HFFc6 (cell line): ENCODE measurements around the gene NAALADL2. TPM values are rescaled to one million over a fixed set of nuclear protein-coding genes. Genes with fewer than 3 reads are reported as not detected.

ENCODE experiments used
- DNase-seq: peaks from one replicate; pipeline ENCODE4 v3.0.0-alpha.2; 2018
- H3K27ac Mint-ChIP-seq: 2 replicates; pipeline ENCODE4 v1.8.0; 2020; ENCODE audit warnings: mild to moderate bottlenecking, mixed read lengths
- H3K27me3 Mint-ChIP-seq: 2 replicates; pipeline ENCODE4 v1.8.0; 2021; ENCODE audit warnings: mild to moderate bottlenecking, moderate library complexity, mixed read lengths; ENCODE audit not compliant: insufficient read depth
- H3K36me3 Mint-ChIP-seq: 2 replicates; pipeline ENCODE4 v1.8.0; 2021; ENCODE audit warnings: low read depth, mixed read lengths
- H3K4me1 Mint-ChIP-seq: 2 replicates; pipeline ENCODE4 v1.8.0; 2020; ENCODE audit warnings: low read depth, mixed read lengths
- H3K4me3 Mint-ChIP-seq: 2 replicates; pipeline ENCODE4 v1.8.0; 2020; ENCODE audit warnings: mild to moderate bottlenecking, moderate library complexity, mixed read lengths
- H3K9me3 Mint-ChIP-seq: 2 replicates; pipeline ENCODE4 v1.8.0; 2020; ENCODE audit warnings: mild to moderate bottlenecking, mixed read lengths
- total RNA-seq, 6 experiments: library from RNA; stranded (reverse); fragmentation: NEBNext Ultra II Directional; extraction: Animal tissue kit (Norgen Biotek cat#: 25700); gene quantifications; 2 replicates in 1 of 6; 3 replicates in 5 of 6; pipeline ENCODE4 v1.2.3, GENCODE V29; 2021
- TF ChIP-seq, protein P1 (sequence below): fragments of 200-600 bp; sonication (generic); IDR thresholded peaks from 2 replicates; pipeline ENCODE4 v1.5.0; 2021; ENCODE audit warnings: antibody characterized with exemption, mild to moderate bottlenecking

Gene NAALADL2
- total RNA-seq, 6 experiments from 2014 or later: 12.0 to 15.2 (median 12.3) TPM

DNA sequence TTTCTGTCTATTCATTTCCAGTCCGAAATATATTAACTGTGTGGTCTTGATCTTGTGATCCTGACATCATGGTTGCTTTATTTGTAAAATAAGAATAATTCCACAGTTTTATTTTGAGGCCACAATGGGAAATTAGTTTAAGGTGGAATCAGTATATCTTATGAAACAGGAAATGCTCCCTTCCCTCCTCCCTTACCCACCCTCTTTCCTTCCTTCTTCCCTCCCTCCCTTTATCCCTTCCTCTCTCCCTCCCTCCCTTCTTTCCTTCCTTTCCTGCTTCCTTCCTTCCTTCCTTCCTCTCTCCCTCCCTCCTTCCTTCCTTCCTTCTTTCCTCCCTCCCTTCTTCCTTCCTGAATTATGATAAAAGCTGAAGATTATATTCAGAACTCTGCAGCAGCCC lies 452.3 kb downstream of the NAALADL2 start:
- peaks cover 11% of the 10 kb centered on the region for H3K4me1 Mint-ChIP-seq
- H3K4me3 Mint-ChIP-seq: no peak overlapping the region
- no peaks in the 10 kb centered on the region; the same call in 1 of the 2 replicates for H3K27me3 Mint-ChIP-seq
- DNase-seq: no peak
- TF ChIP-seq, protein P1, sequence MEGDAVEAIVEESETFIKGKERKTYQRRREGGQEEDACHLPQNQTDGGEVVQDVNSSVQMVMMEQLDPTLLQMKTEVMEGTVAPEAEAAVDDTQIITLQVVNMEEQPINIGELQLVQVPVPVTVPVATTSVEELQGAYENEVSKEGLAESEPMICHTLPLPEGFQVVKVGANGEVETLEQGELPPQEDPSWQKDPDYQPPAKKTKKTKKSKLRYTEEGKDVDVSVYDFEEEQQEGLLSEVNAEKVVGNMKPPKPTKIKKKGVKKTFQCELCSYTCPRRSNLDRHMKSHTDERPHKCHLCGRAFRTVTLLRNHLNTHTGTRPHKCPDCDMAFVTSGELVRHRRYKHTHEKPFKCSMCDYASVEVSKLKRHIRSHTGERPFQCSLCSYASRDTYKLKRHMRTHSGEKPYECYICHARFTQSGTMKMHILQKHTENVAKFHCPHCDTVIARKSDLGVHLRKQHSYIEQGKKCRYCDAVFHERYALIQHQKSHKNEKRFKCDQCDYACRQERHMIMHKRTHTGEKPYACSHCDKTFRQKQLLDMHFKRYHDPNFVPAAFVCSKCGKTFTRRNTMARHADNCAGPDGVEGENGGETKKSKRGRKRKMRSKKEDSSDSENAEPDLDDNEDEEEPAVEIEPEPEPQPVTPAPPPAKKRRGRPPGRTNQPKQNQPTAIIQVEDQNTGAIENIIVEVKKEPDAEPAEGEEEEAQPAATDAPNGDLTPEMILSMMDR: no peak
- H3K36me3 Mint-ChIP-seq: no peaks in the 10 kb centered on the region
- H3K9me3 Mint-ChIP-seq: no peaks in the 10 kb centered on the region
- 0 out of 2 replicates have a peak overlapping the region, but pooled peaks have one; percentile 57 for H3K27ac Mint-ChIP-seq

- H3K4me3 Mint-ChIP-seq: no peak overlapping the region
- DNase-seq: no peak
- no peaks in the 10 kb centered on the region; the same call in 1 of the 2 replicates for H3K27me3 Mint-ChIP-seq
- H3K4me1 Mint-ChIP-seq: peaks cover 11% of the 10 kb centered on the region
- TF ChIP-seq, protein P1: no peak
- H3K27ac Mint-ChIP-seq: no peak overlapping the region
- no peaks in the 10 kb centered on the region for H3K36me3 Mint-ChIP-seq
- no peaks in the 10 kb centered on the region for H3K9me3 Mint-ChIP-seq
These were observed 452.8 kb downstream of the NAALADL2 start for GRCh38 chr3:175311946-175312345.

- TF ChIP-seq, protein P1: no peak
- Mint-ChIP-seq H3K9me3 (no peaks in the 10 kb centered on the region), H3K27ac (no peak overlapping the region), H3K36me3 (no peaks in the 10 kb centered on the region), H3K4me3 (no peak overlapping the region), H3K27me3 (no peaks in the 10 kb centered on the region; the same call in 1 of the 2 replicates), H3K4me1 (peaks cover 7% of the 10 kb centered on the region)
- DNase-seq: no peak
These were observed 453.7 kb downstream of the NAALADL2 start for GRCh38 chr3:175312791-175313190.

GRCh38 chr3:175316799-175317198 lies 457.7 kb downstream of the NAALADL2 start:
- no peak overlapping the region for H3K27ac Mint-ChIP-seq
- DNase-seq: no peak
- H3K4me1 Mint-ChIP-seq: no peaks in the 10 kb centered on the region; the same call in 1 of the 2 replicates
- no peaks in the 10 kb centered on the region for H3K9me3 Mint-ChIP-seq
- H3K36me3 Mint-ChIP-seq: no peaks in the 10 kb centered on the region
- H3K27me3 Mint-ChIP-seq: no peaks in the 10 kb centered on the region
- no peak overlapping the region for H3K4me3 Mint-ChIP-seq
- TF ChIP-seq, protein P1: no peak

DNA sequence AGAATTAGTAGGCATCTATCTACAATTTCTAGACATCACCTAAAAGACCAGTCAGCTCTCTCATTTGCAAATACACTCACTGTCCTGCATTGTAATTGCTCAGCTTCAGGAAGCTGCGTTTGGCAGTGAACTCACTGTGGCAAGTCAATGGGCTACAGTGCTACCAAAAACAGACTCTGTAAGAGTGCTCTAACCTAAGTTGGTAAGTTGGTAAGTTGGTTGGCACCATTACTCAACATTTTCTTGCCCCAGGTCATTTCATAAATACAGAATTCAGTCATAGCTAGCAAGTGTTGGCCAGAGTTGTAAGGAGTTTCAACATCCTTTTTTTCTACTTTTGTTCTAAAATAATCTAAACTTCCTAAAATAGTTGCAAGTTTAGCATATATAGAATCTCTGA lies 466.3 kb downstream of the NAALADL2 start:
- Mint-ChIP-seq H3K4me3 (no peak overlapping the region), H3K36me3 (peaks cover 12% of the 10 kb centered on the region), H3K4me1 (no peaks in the 10 kb centered on the region), H3K27me3 (no peaks in the 10 kb centered on the region), H3K9me3 (peaks cover 2% of the 10 kb centered on the region; the same call in 1 of the 2 replicates), H3K27ac (no peak overlapping the region)
- TF ChIP-seq, protein P1: no peak
- DNase-seq: no peak

- TF ChIP-seq, protein P1: no peak
- no peaks in the 10 kb centered on the region for H3K27me3 Mint-ChIP-seq
These were observed 466.9 kb downstream of the NAALADL2 start for GRCh38 chr3:175326041-175326440.

More at GRCh38 chr3:175326041-175326440, 466.9 kb downstream of the NAALADL2 start:
- peaks cover 6% of the 10 kb centered on the region; the same call in 1 of the 2 replicates for H3K9me3 Mint-ChIP-seq
- DNase-seq: no peak
- peaks cover 18% of the 10 kb centered on the region for H3K36me3 Mint-ChIP-seq
- no peak overlapping the region for H3K4me3 Mint-ChIP-seq
- no peak overlapping the region for H3K27ac Mint-ChIP-seq
- no peaks in the 10 kb centered on the region for H3K4me1 Mint-ChIP-seq
